HG03378 (cell line): Measurements from ENCODE around the gene COL27A1.
"Not testable (repeated sequence)": the region's sequence is repeated elsewhere in the genome, so short reads cannot be mapped to it uniquely, and the experiment has no call there.

ENCODE experiments used
- ATAC-seq: cut with Tn5 transposase; IDR thresholded peaks from one replicate; pipeline ENCODE4 v1.9.1; 2021; ENCODE audit warnings: mild to moderate bottlenecking, moderate library complexity; ENCODE audit not compliant: unreplicated experiment

The COL27A1 gene

DNA sequence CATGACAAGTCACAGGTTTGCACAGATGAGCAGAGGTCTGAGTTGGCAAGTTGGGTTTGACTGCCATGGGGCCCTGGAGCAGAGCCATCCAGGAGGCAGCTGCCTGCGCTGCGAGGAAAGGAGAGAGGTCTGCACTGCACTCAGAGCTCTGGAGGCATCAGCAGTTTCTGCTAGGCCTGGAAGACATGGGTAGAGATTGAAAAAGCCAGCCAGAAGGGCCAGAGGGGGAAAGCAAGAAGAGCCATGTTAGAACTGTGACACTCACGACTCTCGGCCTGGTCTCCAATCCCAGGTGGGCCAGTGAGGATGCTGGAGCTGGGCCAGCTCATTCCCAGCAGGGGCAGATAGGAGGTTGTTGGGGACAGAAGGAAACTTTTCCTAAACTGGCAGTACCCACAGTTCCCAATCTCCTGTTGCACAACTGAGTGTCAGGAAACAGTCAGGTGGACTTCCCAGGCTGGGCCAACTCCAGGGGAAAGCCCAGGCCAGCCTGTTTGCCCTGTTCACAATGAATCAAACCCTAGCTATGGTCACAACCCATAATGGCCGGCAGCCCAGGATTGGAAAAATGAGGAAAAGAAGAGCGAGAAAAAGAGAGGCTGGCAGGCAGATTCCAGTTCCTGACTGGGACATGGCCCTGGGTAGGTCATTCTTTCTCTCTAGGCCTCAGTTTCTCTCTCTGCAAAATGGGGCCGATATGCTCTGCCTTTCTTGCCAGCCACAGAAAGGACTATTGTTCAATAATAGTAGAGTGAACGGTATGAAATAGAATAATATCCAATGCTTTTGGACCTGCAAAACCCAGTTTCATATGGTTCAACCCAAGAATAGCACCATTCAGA is 159.8 kb downstream of the COL27A1 start:
- no peak for ATAC-seq

- no peak for ATAC-seq
Observed at GRCh38 chr9:114315723-114316363, 160.5 kb downstream of the COL27A1 start.

GRCh38 chr9:114316605-114317230 is 161.4 kb downstream of the COL27A1 start:
- ATAC-seq: no peak

DNA sequence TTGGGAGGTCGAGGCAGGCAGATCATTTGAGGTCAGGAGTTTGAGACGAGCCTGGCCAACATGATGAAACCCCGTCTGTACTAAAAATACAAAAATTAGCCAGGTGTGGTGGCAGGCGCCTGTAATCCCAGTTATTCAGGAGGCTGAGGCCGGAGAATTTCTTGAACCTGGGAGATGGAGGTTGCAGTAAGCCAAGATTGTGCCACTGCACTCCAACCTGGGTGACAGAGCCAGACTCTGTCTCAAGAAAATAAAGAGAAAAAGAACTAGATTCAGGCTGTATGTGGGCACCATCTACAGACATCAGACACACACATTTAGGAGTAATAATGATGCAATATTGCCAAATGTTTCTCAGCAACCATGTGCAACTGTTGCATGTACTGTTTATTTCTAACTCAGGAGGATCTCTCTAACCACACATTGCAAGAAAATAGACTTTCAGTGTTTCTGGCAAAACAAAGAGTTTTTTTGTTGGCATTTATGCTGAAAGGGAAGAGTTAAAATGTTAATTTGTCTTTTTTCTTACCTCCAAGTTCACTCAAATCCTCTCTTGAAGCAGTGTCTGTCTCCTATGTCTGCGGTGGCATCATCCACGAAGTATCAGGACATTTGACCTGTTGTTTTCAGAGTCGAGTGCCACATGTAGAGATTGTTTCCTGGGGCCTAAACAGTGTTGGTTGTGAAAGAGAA is 162.5 kb downstream of the COL27A1 start:
- no peak for ATAC-seq

GRCh38 chr9:114318416-114318815 is 163.1 kb downstream of the COL27A1 start:
- no peak for ATAC-seq

DNA sequence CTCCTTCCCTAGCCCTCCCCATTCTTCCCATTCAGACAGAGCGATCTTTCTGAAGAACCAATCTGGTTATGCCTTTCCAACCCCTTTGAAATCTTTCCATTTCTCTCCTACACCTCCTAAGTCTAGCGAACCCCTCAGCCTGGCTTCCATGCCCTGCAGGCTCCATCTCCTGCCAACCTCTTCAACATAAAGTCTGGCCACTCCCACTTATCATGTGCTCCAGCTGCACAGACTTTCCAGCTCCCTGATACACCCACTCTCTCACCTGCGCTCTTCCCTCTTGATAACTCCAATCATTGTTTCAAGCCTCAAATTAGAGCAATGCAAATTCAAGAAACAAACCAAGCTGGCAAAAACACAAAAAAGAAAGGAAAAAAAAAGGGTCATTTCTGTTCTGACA is 163.8 kb downstream of the COL27A1 start:
- no peak for ATAC-seq

GRCh38 chr9:114320710-114321109 is 165.4 kb downstream of the COL27A1 start:
- ATAC-seq: not testable (repeated sequence)

- no peak for ATAC-seq
Observed at GRCh38 chr9:114321759-114322158, 166.4 kb downstream of the COL27A1 start.

- not testable (repeated sequence) for ATAC-seq
Observed at GRCh38 chr9:114322160-114322818, 167.0 kb downstream of the COL27A1 start.

- ATAC-seq: not testable (repeated sequence)
Observed at GRCh38 chr9:114322831-114323531, 167.6 kb downstream of the COL27A1 start, which contains the start of gene ORM1. Gene ORM1, plus strand, starts transcription at chr9:114323098. Its CDS starts 36 bp downstream, at chr9:114323134.

- not testable (repeated sequence) for ATAC-seq
Observed at GRCh38 chr9:114323849-114324248, 168.5 kb downstream of the COL27A1 start.

DNA sequence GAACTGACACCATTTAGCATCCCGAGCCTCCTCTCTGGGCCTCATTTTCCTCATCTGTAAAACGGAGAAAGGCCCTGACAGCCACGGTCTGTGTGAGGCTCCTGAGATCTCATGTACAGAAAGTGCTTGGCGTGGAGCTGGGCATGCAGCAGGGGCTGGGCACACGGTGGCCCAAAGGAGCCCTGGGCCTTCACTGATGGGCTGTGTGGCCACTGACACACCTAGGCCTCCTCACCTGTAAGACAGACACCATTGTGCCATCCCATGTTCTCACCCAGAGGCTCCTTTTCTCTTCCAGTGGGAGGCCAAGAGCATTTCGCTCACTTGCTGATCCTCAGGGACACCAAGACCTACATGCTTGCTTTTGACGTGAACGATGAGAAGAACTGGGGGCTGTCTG is 169.2 kb downstream of the COL27A1 start:
- ATAC-seq: no peak

DNA sequence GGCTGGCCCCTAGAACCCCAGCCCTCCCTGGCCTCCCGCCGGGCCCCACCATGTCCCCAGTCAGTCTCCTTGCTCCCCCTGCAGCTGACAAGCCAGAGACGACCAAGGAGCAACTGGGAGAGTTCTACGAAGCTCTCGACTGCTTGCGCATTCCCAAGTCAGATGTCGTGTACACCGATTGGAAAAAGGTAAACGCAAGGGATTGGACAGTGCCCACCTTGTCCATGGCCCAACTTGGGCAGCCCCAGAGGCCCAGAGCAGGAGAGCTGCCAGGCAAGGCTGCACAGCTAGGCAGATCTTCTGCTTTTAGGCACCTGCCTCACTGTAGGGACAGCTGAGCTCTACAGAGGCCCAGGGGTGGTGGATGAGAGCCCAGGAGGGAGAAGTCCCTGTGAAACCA is 169.6 kb downstream of the COL27A1 start:
- not testable (repeated sequence) for ATAC-seq

GRCh38 chr9:114325684-114326254 is 170.4 kb downstream of the COL27A1 start:
- ATAC-seq: not testable (repeated sequence)

- ATAC-seq: no peak
Observed at GRCh38 chr9:114327749-114328148, 172.4 kb downstream of the COL27A1 start.

GRCh38 chr9:114328357-114328820 is 173.1 kb downstream of the COL27A1 start:
- not testable (repeated sequence) for ATAC-seq

GRCh38 chr9:114328937-114329624 is 173.7 kb downstream of the COL27A1 start:
- ATAC-seq: not testable (repeated sequence)

GRCh38 chr9:114329625-114330022 is 174.3 kb downstream of the COL27A1 start, which contains the start of gene ORM2:
Gene ORM2, plus strand, starts transcription at chr9:114329869. Its CDS starts 36 bp downstream, at chr9:114329905.
- not testable (repeated sequence) for ATAC-seq

GRCh38 chr9:114330636-114331035 is 175.3 kb downstream of the COL27A1 start:
- ATAC-seq: no peak
